ENCODE data around the gene DCUN1D4. TPM values are rescaled to one million over a fixed set of nuclear protein-coding genes. Genes with fewer than 3 reads are reported as not detected.

DCUN1D4 gene
- total RNA-seq, 1 experiment from 2014 or later = 50.2 TPM

DNA sequence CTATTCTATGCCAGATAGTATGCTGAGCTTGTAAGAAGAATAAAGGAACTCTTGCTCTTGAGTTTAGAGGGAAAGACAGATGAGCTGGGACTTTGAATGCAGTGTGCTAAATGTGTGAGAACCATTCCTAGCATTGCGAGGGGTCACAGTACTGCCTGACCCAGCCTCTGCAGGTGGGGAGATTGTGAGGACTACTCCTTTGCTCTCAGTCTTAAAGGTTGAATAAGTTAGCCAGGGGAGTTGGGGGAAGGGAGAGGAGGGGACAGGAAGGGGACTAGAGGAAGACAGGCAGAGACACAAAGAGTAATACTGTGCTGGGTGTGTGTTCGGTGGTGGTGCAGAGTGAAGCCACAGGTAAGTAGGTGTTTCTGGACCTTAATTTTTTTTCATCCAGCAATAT lies 41.7 kb downstream of the DCUN1D4 start:
- Histone ChIP-seq H4K20me1 (ENCODE audit: insufficient read depth) (no peaks in the 10 kb centered on the region; the same call in 1 of the 2 replicates), H3K4me1 (ENCODE audit: control insufficient read depth in 1 of 2, insufficient read depth in 2 of 2, low read length in 2 of 2) (no peaks in the 10 kb centered on the region), H3K79me2 (ENCODE audit: insufficient read depth, low read length) (no peaks in the 10 kb centered on the region), H3K4me3 (replicated peaks in 1 of 2; ENCODE audit: low read depth in 1 of 2, low read length in 2 of 2) (no peak overlapping the region), H3K9me2 (ENCODE audit: insufficient read depth) (no peaks in the 10 kb centered on the region), H2AFZ (ENCODE audit: low read depth, low read length, poor library complexity, severe bottlenecking) (no peak overlapping the region), H3K9ac (ENCODE audit: low read length) (no peak overlapping the region), H3K4me2 (ENCODE audit: low read length) (no peak overlapping the region), H3K27ac (ENCODE audit: low read depth, low read length) (no peak overlapping the region), H3K36me3 (ENCODE audit: control insufficient read depth in 1 of 2, insufficient read depth in 2 of 2, low read length in 2 of 2) (0 out of 4 replicates have a peak, but pooled peaks cover 4 to 7% of the 10 kb centered on the region in 2 experiments), H3K9me3 (ENCODE audit: control insufficient read depth in 1 of 2, insufficient read depth in 1 of 2, low read depth in 1 of 2, low read length in 2 of 2) (no peaks in the 10 kb centered on the region), H3K27me3 (ENCODE audit: insufficient read depth, low read length) (no peaks in the 10 kb centered on the region)
- CTCF ChIA-PET = no interaction called here
- BruUV-seq (replicated peaks) = no TSS peak
- no peak for ATAC-seq
- DNase-seq (ENCODE audit: low read depth, low spot score) = no peak
- RAD21 ChIA-PET (ENCODE audit: low non-redundant PET in 1 of 2, low total read pairs in 2 of 2, uncharacterized antibody in 2 of 2, unreplicated experiment in 2 of 2) = no interaction called here
- TF ChIP-seq, protein P1, sequence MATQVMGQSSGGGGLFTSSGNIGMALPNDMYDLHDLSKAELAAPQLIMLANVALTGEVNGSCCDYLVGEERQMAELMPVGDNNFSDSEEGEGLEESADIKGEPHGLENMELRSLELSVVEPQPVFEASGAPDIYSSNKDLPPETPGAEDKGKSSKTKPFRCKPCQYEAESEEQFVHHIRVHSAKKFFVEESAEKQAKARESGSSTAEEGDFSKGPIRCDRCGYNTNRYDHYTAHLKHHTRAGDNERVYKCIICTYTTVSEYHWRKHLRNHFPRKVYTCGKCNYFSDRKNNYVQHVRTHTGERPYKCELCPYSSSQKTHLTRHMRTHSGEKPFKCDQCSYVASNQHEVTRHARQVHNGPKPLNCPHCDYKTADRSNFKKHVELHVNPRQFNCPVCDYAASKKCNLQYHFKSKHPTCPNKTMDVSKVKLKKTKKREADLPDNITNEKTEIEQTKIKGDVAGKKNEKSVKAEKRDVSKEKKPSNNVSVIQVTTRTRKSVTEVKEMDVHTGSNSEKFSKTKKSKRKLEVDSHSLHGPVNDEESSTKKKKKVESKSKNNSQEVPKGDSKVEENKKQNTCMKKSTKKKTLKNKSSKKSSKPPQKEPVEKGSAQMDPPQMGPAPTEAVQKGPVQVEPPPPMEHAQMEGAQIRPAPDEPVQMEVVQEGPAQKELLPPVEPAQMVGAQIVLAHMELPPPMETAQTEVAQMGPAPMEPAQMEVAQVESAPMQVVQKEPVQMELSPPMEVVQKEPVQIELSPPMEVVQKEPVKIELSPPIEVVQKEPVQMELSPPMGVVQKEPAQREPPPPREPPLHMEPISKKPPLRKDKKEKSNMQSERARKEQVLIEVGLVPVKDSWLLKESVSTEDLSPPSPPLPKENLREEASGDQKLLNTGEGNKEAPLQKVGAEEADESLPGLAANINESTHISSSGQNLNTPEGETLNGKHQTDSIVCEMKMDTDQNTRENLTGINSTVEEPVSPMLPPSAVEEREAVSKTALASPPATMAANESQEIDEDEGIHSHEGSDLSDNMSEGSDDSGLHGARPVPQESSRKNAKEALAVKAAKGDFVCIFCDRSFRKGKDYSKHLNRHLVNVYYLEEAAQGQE (IDR thresholded peaks at IDR 0.05; ENCODE audit: low read depth) = no peak
- no peak for TF ChIP-seq EZH2phosphoT487 (IDR thresholded peaks at IDR 0.05; ENCODE audit: borderline replicate concordance)
- TF ChIP-seq, protein P2, sequence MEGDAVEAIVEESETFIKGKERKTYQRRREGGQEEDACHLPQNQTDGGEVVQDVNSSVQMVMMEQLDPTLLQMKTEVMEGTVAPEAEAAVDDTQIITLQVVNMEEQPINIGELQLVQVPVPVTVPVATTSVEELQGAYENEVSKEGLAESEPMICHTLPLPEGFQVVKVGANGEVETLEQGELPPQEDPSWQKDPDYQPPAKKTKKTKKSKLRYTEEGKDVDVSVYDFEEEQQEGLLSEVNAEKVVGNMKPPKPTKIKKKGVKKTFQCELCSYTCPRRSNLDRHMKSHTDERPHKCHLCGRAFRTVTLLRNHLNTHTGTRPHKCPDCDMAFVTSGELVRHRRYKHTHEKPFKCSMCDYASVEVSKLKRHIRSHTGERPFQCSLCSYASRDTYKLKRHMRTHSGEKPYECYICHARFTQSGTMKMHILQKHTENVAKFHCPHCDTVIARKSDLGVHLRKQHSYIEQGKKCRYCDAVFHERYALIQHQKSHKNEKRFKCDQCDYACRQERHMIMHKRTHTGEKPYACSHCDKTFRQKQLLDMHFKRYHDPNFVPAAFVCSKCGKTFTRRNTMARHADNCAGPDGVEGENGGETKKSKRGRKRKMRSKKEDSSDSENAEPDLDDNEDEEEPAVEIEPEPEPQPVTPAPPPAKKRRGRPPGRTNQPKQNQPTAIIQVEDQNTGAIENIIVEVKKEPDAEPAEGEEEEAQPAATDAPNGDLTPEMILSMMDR (IDR thresholded peaks at IDR 0.05 in 2 of 3, conservative IDR thresholded peaks at IDR 0.05 in 1 of 3; ENCODE audit: borderline replicate concordance in 1 of 3, insufficient read depth in 1 of 3, low read depth in 2 of 3, low read length in 2 of 3) = no peak
- no peak for TF ChIP-seq CBX3 (IDR thresholded peaks at IDR 0.05; ENCODE audit: low read depth)
- no peak for TF ChIP-seq ZFX (IDR thresholded peaks at IDR 0.05)
- TF ChIP-seq FOSL1 (IDR thresholded peaks at IDR 0.05; ENCODE audit: low read depth) = no peak
- no peak for TF ChIP-seq TCF7L2 (IDR thresholded peaks at IDR 0.05; ENCODE audit: borderline replicate concordance, extremely low read depth, insufficient read depth, insufficient read length)
- TF ChIP-seq EZH2 (IDR thresholded peaks at IDR 0.05) = no peak
- no peak for TF ChIP-seq SP1 (IDR thresholded peaks at IDR 0.05; ENCODE audit: low read depth)
- TF ChIP-seq SIN3A (IDR thresholded peaks at IDR 0.05; ENCODE audit: low read depth) = no peak
- no peak for TF ChIP-seq ZNF274 (IDR thresholded peaks at IDR 0.05; ENCODE audit: low read depth, low read length)
- no peak for TF ChIP-seq JUND (IDR thresholded peaks at IDR 0.05)
- TF ChIP-seq, protein P3, sequence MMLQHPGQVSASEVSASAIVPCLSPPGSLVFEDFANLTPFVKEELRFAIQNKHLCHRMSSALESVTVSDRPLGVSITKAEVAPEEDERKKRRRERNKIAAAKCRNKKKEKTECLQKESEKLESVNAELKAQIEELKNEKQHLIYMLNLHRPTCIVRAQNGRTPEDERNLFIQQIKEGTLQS (IDR thresholded peaks at IDR 0.05) = no peak
- no peak for TF ChIP-seq RAD21 (IDR thresholded peaks at IDR 0.05; ENCODE audit: low read depth)
- no peak for TF ChIP-seq YY1 (IDR thresholded peaks at IDR 0.05; ENCODE audit: extremely low read depth, insufficient replicate concordance, low read depth, low read length)
- TF ChIP-seq ELF1 (IDR thresholded peaks at IDR 0.05; ENCODE audit: borderline replicate concordance, low read depth) = no peak
- intact Hi-C loops (cut with micrococcal nuclease) = loop anchor here (1.0 kb wide), 1 partner anchor 142 kb away; no protein-coding TSS in a partner anchor
- POLR2A ChIA-PET = no interaction called here
